SK-N-MC (cell line): ENCODE results near the gene SPDYC.

Experiments
- EZH2 ChIP-seq: fragments of 200-600 bp; sonication (generic); IDR thresholded peaks from one replicate; pipeline ENCODE4 v1.6.1; 2017; ENCODE audit warnings: antibody characterized with exemption
- POLR2AphosphoS5 ChIP-seq: IDR thresholded peaks from 2 replicates; pipeline ENCODE4 v1.6.1; 2012; ENCODE audit warnings: mild to moderate bottlenecking, low read depth, low read length, borderline replicate concordance

DNA sequence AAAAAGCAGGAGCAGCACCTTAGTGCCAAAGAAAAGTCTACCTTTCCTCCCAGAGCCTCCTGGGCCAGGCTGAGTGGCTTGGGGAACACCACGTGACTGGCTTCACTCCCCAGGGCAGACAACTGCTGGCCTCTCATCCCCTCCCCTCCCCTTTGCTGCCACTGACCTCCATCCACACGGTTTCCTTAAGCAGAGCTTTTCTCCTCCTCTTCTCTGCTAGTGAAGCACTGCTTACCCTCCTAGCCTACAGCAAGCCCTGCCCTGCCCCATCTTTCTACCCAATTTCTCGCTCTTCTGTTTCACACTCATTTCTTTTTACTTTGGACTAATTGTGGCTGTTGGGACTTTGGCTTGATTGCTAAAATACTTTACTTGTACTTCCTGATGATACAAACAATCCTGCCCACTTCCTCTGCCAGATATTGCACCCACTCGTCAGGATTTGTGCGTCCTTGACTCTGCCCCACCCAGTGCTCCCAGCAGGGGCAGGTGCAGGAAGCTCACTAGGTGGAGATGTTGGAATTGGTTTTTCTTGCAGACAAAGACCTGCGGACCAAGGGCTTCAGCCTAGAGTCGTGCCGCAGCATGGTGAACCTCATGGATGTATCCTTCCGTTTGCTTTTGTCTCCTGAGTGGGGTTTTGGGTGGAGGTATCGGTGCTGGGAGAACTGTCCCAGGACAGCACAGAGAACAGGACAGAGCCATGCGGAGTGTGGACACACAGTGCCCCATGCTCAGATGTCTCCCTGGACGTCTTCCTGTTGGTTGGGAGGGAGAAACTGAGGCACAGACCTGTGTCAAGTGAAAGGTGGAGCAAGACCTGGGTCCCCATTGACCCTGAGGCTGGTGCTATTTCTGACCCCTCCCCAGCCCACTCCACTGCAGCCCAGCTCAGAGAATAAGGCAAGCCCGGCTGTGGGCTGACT, 39.0 kb downstream of the SPDYC start:
- TF ChIP-seq EZH2 (no peak), POLR2AphosphoS5 (no peak)
